Gastrocnemius medialis (tissue), 4 donors: ENCODE results near the gene CDH4.

Source experiments
- POLR2A ChIP-seq, 2 donors: fragments of 450-650 bp; IDR thresholded peaks; one replicate each; pipeline ENCODE4 v1.6.1; 2017; ENCODE audit warnings: antibody characterized with exemption in 2 of 2, mild to moderate bottlenecking in 2 of 2, moderate library complexity in 2 of 2
- TF ChIP-seq, protein P1 (sequence below), 5 experiments: fragments of 450-650 bp in 3 of 5; fragments of 200-600 bp in 2 of 5; sonication (generic) in 2 of 5; IDR thresholded peaks in 4 of 5; conservative IDR thresholded peaks in 1 of 5; 1 replicate in 4 of 5; 2 replicates in 1 of 5; pipeline ENCODE4 v1.5.1; 2016 to 2019; ENCODE audit warnings: antibody characterized with exemption in 5 of 5, mild to moderate bottlenecking in 3 of 5, moderate library complexity in 3 of 5

DNA sequence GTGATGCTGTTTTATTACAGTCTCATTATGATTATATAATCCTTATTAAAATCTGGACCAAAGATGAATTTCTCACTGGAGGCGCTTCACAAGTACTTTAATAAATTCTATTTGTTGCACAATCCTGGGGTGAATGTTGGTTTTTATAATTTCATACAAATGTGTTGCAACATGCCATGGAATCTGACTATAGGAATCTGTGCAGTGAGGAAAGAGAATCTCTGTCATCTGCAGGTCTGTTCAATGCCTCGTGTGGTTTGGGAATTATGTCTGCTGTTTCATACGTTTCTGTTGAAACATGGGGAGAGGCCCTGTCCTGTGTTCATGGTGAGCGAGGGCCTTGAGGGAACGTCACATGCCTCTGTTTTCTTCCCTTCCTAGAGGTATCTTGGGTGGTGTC is 277.3 kb downstream of the CDH4 start:
- TF ChIP-seq, protein P1, sequence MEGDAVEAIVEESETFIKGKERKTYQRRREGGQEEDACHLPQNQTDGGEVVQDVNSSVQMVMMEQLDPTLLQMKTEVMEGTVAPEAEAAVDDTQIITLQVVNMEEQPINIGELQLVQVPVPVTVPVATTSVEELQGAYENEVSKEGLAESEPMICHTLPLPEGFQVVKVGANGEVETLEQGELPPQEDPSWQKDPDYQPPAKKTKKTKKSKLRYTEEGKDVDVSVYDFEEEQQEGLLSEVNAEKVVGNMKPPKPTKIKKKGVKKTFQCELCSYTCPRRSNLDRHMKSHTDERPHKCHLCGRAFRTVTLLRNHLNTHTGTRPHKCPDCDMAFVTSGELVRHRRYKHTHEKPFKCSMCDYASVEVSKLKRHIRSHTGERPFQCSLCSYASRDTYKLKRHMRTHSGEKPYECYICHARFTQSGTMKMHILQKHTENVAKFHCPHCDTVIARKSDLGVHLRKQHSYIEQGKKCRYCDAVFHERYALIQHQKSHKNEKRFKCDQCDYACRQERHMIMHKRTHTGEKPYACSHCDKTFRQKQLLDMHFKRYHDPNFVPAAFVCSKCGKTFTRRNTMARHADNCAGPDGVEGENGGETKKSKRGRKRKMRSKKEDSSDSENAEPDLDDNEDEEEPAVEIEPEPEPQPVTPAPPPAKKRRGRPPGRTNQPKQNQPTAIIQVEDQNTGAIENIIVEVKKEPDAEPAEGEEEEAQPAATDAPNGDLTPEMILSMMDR (IDR thresholded peaks at IDR 0.05 in 4 of 5, conservative IDR thresholded peaks at IDR 0.05 in 1 of 5) = no peak
- no peak for TF ChIP-seq POLR2A (IDR thresholded peaks at IDR 0.05)
